ENCODE data around the gene DLL1. TPM values are rescaled to one million over a fixed set of nuclear protein-coding genes. Genes with fewer than 3 reads are reported as not detected.
A peak's percentile ranks its signal among the peaks of the same experiment; 100 is the strongest.

The DLL1 gene
- total and polyA plus RNA-seq, 9 of the 15 experiments (the other 6 are each of a cell fraction or from before 2014, with no cell fraction given): not detected

- TF ChIP-seq PHF21A (IDR thresholded peaks at IDR 0.05; ENCODE audit: borderline replicate concordance, low read depth): no peak
- no peak for TF ChIP-seq SMARCC2 (IDR thresholded peaks at IDR 0.05; ENCODE audit: low read depth)
- TF ChIP-seq ARID3A (IDR thresholded peaks at IDR 0.05; ENCODE audit: borderline replicate concordance, low read depth, low read length): no peak
- no peak for TF ChIP-seq BRCA1 (IDR thresholded peaks at IDR 0.05)
- TF ChIP-seq BRCA1 (CRISPR knock-in tag; IDR thresholded peaks at IDR 0.05): no peak
- no peak for TF ChIP-seq ZNF41 (CRISPR knock-in tag; conservative IDR thresholded peaks at IDR 0.05)
- peak; percentile 54; the same call in 1 of the 2 replicates for TF ChIP-seq KDM2B (CRISPR knock-in tag; IDR thresholded peaks at IDR 0.05)
- TF ChIP-seq GATAD2A (IDR thresholded peaks at IDR 0.05): no peak
- peak; percentile 72; the same call in 1 of the 2 replicates for TF ChIP-seq MBD2 (IDR thresholded peaks at IDR 0.05; ENCODE audit: borderline replicate concordance, low read depth)
- TF ChIP-seq JUN (IDR thresholded peaks at IDR 0.05; ENCODE audit: borderline replicate concordance, low read depth, low read length): peak; percentile 21; the same call in 1 of the 2 replicates
- TF ChIP-seq JUN (CRISPR knock-in tag; IDR thresholded peaks at IDR 0.05; ENCODE audit: borderline replicate concordance): no peak; the same call in 1 of the 2 replicates
- no peak for TF ChIP-seq NFATC3 (IDR thresholded peaks at IDR 0.05)
- TF ChIP-seq HES1 (IDR thresholded peaks at IDR 0.05; ENCODE audit: low read depth): no peak
- peak; percentile 67 for TF ChIP-seq MAX (CRISPR knock-in tag; IDR thresholded peaks at IDR 0.05)
- TF ChIP-seq BCL6 (CRISPR knock-in tag; IDR thresholded peaks at IDR 0.05): no peak
- TF ChIP-seq TCF3 (CRISPR knock-in tag; IDR thresholded peaks at IDR 0.05): no peak
- no peak for TF ChIP-seq CGGBP1 (CRISPR knock-in tag; IDR thresholded peaks at IDR 0.05)
Observed at GRCh38 chr6:170306324-170307079, 15.6 kb upstream of the DLL1 start, which contains the start of gene FAM120B (continued).
